H9 (cell line): ENCODE measurements around the gene DMD. TPM values are rescaled to one million over a fixed set of nuclear protein-coding genes. Genes with fewer than 3 reads are reported as not detected.

Source experiments
- DNase-seq: peaks from one replicate; pipeline ENCODE4 v3.0.0-alpha.2; 2017
- H2AFZ ChIP-seq: one replicate; pipeline ENCODE4 v1.6.1; 2013; ENCODE audit warnings: mild to moderate bottlenecking, low read length, control low read depth, moderate library complexity
- H2AK5ac ChIP-seq: 2 replicates; pipeline ENCODE4 v1.6.1; 2013; ENCODE audit warnings: low read length, control low read depth, mixed read lengths; ENCODE audit not compliant: insufficient read length
- H2BK120ac ChIP-seq: one replicate; pipeline ENCODE4 v1.6.1; 2013; ENCODE audit warnings: low read depth, mild to moderate bottlenecking, low read length, control low read depth, inconsistent platforms; ENCODE audit not compliant: poor library complexity, severe bottlenecking
- H2BK12ac ChIP-seq: 2 replicates; pipeline ENCODE4 v1.6.1; 2013; ENCODE audit warnings: low read length, control low read depth, mixed read lengths, low read depth; ENCODE audit not compliant: insufficient read length
- H2BK15ac ChIP-seq: 2 replicates; pipeline ENCODE4 v1.6.1; 2013; ENCODE audit warnings: low read depth, low read length, control low read depth
- H2BK20ac ChIP-seq: one replicate; pipeline ENCODE4 v1.6.1; 2013; ENCODE audit warnings: low read depth, mild to moderate bottlenecking, low read length, control low read depth, inconsistent platforms; ENCODE audit not compliant: poor library complexity, severe bottlenecking
- H2BK5ac ChIP-seq: 2 replicates; pipeline ENCODE4 v1.6.1; 2013; ENCODE audit warnings: low read length, control low read depth, mixed read lengths; ENCODE audit not compliant: insufficient read length
- H3K14ac ChIP-seq: 2 replicates; pipeline ENCODE4 v1.6.1; 2013; ENCODE audit warnings: low read length, control low read depth; ENCODE audit not compliant: insufficient read depth
- H3K18ac ChIP-seq: 2 replicates; pipeline ENCODE4 v1.6.1; 2013; ENCODE audit warnings: low read depth, mild to moderate bottlenecking, mixed read lengths, low read length, control low read depth; ENCODE audit not compliant: insufficient read length
- H3K23ac ChIP-seq: 2 replicates; pipeline ENCODE4 v1.6.1; 2013; ENCODE audit warnings: low read length, control low read depth, mixed read lengths, low read depth; ENCODE audit not compliant: insufficient read length
- H3K23me2 ChIP-seq: 2 replicates; pipeline ENCODE4 v1.6.1; 2013; ENCODE audit warnings: low read depth, mild to moderate bottlenecking, mixed read lengths, low read length, control low read depth; ENCODE audit not compliant: insufficient read length, poor library complexity, severe bottlenecking
- H3K27ac ChIP-seq: 2 replicates; pipeline ENCODE4 v1.5.1; 2013; ENCODE audit warnings: low read length, control low read depth, mixed read lengths, low read depth; ENCODE audit not compliant: insufficient read length
- H3K27me3 ChIP-seq: 2 replicates; pipeline ENCODE4 v1.6.1; 2013; ENCODE audit warnings: low read length, control low read depth, inconsistent platforms; ENCODE audit not compliant: insufficient read depth
- H3K4ac ChIP-seq: 2 replicates; pipeline ENCODE4 v1.6.1; 2013; ENCODE audit warnings: low read depth, mild to moderate bottlenecking, control low read depth, inconsistent platforms, low read length, moderate library complexity
- H3K4me1 ChIP-seq: 2 replicates; pipeline ENCODE4 v1.6.1; 2013; ENCODE audit warnings: low read length, control low read depth, inconsistent platforms; ENCODE audit not compliant: insufficient read depth
- H3K4me2 ChIP-seq: 2 replicates; pipeline ENCODE4 v1.6.1; 2013; ENCODE audit warnings: low read length, control low read depth, mixed read lengths; ENCODE audit not compliant: insufficient read length, insufficient read depth
- H3K56ac ChIP-seq: 2 replicates; pipeline ENCODE4 v1.6.1; 2013; ENCODE audit warnings: low read depth, mild to moderate bottlenecking, mixed read lengths, low read length, control low read depth; ENCODE audit not compliant: insufficient read length
- H3K79me1 ChIP-seq: 2 replicates; pipeline ENCODE4 v1.6.1; 2013; ENCODE audit warnings: low read depth, mild to moderate bottlenecking, moderate library complexity, low read length, control low read depth, inconsistent platforms; ENCODE audit not compliant: insufficient read depth, poor library complexity, severe bottlenecking
- H3K79me2 ChIP-seq: 2 replicates; pipeline ENCODE4 v1.6.1; 2013; ENCODE audit warnings: low read length, control low read depth, inconsistent platforms; ENCODE audit not compliant: insufficient read depth
- H3K9ac ChIP-seq: 2 replicates; pipeline ENCODE4 v1.6.1; 2013; ENCODE audit warnings: low read length, control low read depth, mixed read lengths; ENCODE audit not compliant: insufficient read length; ENCODE audit errors: extremely low read depth
- H3K9me3 ChIP-seq: one replicate; pipeline ENCODE4 v1.6.1; 2013; ENCODE audit warnings: low read depth, low read length, inconsistent platforms; ENCODE audit not compliant: control insufficient read depth
- H3T11ph ChIP-seq: one replicate; pipeline ENCODE4 v1.6.1; 2013; ENCODE audit warnings: mild to moderate bottlenecking, low read length, control low read depth, inconsistent platforms
- H4K20me1 ChIP-seq: one replicate; pipeline ENCODE4 v1.6.1; 2013; ENCODE audit not compliant: control insufficient read depth, insufficient read length, insufficient read depth
- H4K5ac ChIP-seq: 2 replicates; pipeline ENCODE4 v1.6.1; 2013; ENCODE audit warnings: low read depth, mild to moderate bottlenecking, mixed read lengths, low read length, control low read depth; ENCODE audit not compliant: insufficient read length
- H4K8ac ChIP-seq: replicated peaks from 2 replicates; pipeline ENCODE4 v1.6.1; 2013; ENCODE audit warnings: low read length, control low read depth, mixed read lengths, low read depth; ENCODE audit not compliant: insufficient read length
- H4K91ac ChIP-seq: 2 replicates; pipeline ENCODE4 v1.6.1; 2013; ENCODE audit warnings: low read depth, mild to moderate bottlenecking, moderate library complexity, mixed read lengths, low read length, control low read depth; ENCODE audit not compliant: insufficient read length
- H3K27ac Mint-ChIP-seq, 3 experiments: 2 replicates in 2 of 3; 3 replicates in 1 of 3; pipeline ENCODE4 v1.8.0; 2020 to 2021; ENCODE audit warnings: mixed read lengths in 3 of 3, mild to moderate bottlenecking in 1 of 3, moderate library complexity in 1 of 3
- H3K27me3 Mint-ChIP-seq: 2 replicates; pipeline ENCODE4 v1.8.0; 2021; ENCODE audit warnings: low read depth, mild to moderate bottlenecking, moderate library complexity, mixed read lengths
- H3K36me3 Mint-ChIP-seq, 3 experiments: 2 replicates in 2 of 3; 3 replicates in 1 of 3; pipeline ENCODE4 v1.8.0; 2020 to 2021; ENCODE audit warnings: low read depth in 3 of 3, mixed read lengths in 3 of 3; ENCODE audit not compliant: insufficient read depth in 1 of 3
- H3K4me1 Mint-ChIP-seq, 2 experiments: 2 replicates each; pipeline ENCODE4 v1.8.0; 2020; ENCODE audit warnings: mixed read lengths in 2 of 2
- H3K4me3 Mint-ChIP-seq, 2 experiments: 2 replicates in 1 of 2; 3 replicates in 1 of 2; pipeline ENCODE4 v1.8.0; 2020 to 2021; ENCODE audit warnings: mild to moderate bottlenecking in 2 of 2, mixed read lengths in 2 of 2, moderate library complexity in 1 of 2
- H3K9me3 Mint-ChIP-seq, 2 experiments: 2 replicates in 1 of 2; 3 replicates in 1 of 2; pipeline ENCODE4 v1.8.0; 2020; ENCODE audit warnings: mild to moderate bottlenecking in 2 of 2, mixed read lengths in 2 of 2, moderate library complexity in 1 of 2
- WGBS: extraction: QIAGEN DNeasy Blood & Tissue Kit; methylation state at CpG from one replicate; pipeline ENCODE4 v1.1.7; 2013; ENCODE audit warnings: missing lambda C conversion rate, low lambda C conversion rate, mixed read lengths; ENCODE audit not compliant: insufficient read length; ENCODE audit errors: extremely low coverage; 5-methylcytosine and 5-hydroxymethylcytosine counted together
- total RNA-seq: library from RNA; stranded (reverse); gene quantifications from 2 replicates; pipeline ENCODE4 v1.2.1, GENCODE V29; 2021
- TF ChIP-seq, protein P1 (sequence below): fragments of 200-600 bp; sonication (generic); conservative IDR thresholded peaks from 3 replicates; pipeline ENCODE4 v1.8.0; 2021; ENCODE audit warnings: antibody characterized with exemption, mild to moderate bottlenecking

Gene DMD
- total RNA-seq, 1 experiment from 2014 or later = 3.8 TPM

GRCh38 chrX:32774966-32775365, 436.4 kb downstream of the DMD start:
- Histone ChIP-seq H4K8ac (no peak overlapping the region), H3K14ac (no peak overlapping the region), H2BK15ac (no peak overlapping the region), H3K4ac (no peak overlapping the region), H2AFZ (no peak overlapping the region), H3K27ac (no peak overlapping the region), H4K5ac (no peak overlapping the region), H3K9me3 (peaks cover 17% of the 10 kb centered on the region), H3K4me2 (no peak overlapping the region), H4K20me1 (no peaks in the 10 kb centered on the region), H3T11ph (no peak overlapping the region), H2BK5ac (no peak overlapping the region), H2BK12ac (no peak overlapping the region), H3K4me1 (no peaks in the 10 kb centered on the region; the same call in 1 of the 2 replicates), H2BK120ac (no peak overlapping the region), H3K23me2 (no peaks in the 10 kb centered on the region), H3K23ac (no peak overlapping the region), H3K56ac (no peak overlapping the region), H3K9ac (no peak overlapping the region), H4K91ac (no peak overlapping the region), H2AK5ac (no peak overlapping the region), H3K79me2 (no peaks in the 10 kb centered on the region), H3K18ac (no peak overlapping the region), H2BK20ac (no peak overlapping the region), H3K79me1 (no peaks in the 10 kb centered on the region), H3K27me3 (no peaks in the 10 kb centered on the region)
- no peak overlapping the region for H3K27ac Mint-ChIP-seq
- no CpG with 5 or more reads among the region's 3 CpGs for WGBS
- H3K4me1 Mint-ChIP-seq = peaks cover 17 to 19% of the 10 kb centered on the region in 2 experiments
- DNase-seq = no peak
- H3K4me3 Mint-ChIP-seq = no peak overlapping the region
- H3K9me3 Mint-ChIP-seq = peaks cover 24 to 29% of the 10 kb centered on the region in 2 experiments
- H3K36me3 Mint-ChIP-seq = peaks cover 18 to 21% (median 19%) of the 10 kb centered on the region in 3 experiments; a peak in 6 of 7 replicates
- H3K27me3 Mint-ChIP-seq = no peaks in the 10 kb centered on the region; the same call in 1 of the 2 replicates
- TF ChIP-seq, protein P1, sequence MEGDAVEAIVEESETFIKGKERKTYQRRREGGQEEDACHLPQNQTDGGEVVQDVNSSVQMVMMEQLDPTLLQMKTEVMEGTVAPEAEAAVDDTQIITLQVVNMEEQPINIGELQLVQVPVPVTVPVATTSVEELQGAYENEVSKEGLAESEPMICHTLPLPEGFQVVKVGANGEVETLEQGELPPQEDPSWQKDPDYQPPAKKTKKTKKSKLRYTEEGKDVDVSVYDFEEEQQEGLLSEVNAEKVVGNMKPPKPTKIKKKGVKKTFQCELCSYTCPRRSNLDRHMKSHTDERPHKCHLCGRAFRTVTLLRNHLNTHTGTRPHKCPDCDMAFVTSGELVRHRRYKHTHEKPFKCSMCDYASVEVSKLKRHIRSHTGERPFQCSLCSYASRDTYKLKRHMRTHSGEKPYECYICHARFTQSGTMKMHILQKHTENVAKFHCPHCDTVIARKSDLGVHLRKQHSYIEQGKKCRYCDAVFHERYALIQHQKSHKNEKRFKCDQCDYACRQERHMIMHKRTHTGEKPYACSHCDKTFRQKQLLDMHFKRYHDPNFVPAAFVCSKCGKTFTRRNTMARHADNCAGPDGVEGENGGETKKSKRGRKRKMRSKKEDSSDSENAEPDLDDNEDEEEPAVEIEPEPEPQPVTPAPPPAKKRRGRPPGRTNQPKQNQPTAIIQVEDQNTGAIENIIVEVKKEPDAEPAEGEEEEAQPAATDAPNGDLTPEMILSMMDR = no peak
